Upper lobe of left lung (tissue), 6 donors: ENCODE measurements around the gene ADAMTS16. TPM values are rescaled to one million over a fixed set of nuclear protein-coding genes. Genes with fewer than 3 reads are reported as not detected.

Experiments
- ATAC-seq, 2 donors: fragments of 200-7000 bp; cut with Tn5 transposase; one replicate each; pipeline ENCODE4 v1.9.1; 2022; ENCODE audit warnings: mild to moderate bottlenecking in 2 of 2, moderate library complexity in 2 of 2; ENCODE audit not compliant: low FRiP score in 2 of 2
- DNase-seq, 2 donors: peaks; one replicate each; pipeline ENCODE4 v3.0.0-alpha.2; 2019 to 2020
- H3K27ac ChIP-seq, 4 donors: fragments of 200-600 bp; sonication (generic); one replicate each; pipeline ENCODE4 v1.5.1; 2016 to 2019
- H3K27me3 ChIP-seq, 4 donors: fragments of 200-600 bp; sonication (generic); one replicate each; pipeline ENCODE4 v1.5.1; 2017 to 2019
- H3K36me3 ChIP-seq, 4 donors: fragments of 200-600 bp; sonication (generic); one replicate each; pipeline ENCODE4 v1.5.1; 2016 to 2019
- H3K4me1 ChIP-seq, 4 donors: fragments of 200-600 bp; sonication (generic); one replicate each; pipeline ENCODE4 v1.5.1; 2018 to 2019
- H3K4me3 ChIP-seq, 4 donors: fragments of 200-600 bp; sonication (generic); one replicate each; pipeline ENCODE4 v1.5.1; 2017 to 2019; ENCODE audit warnings: mild to moderate bottlenecking in 2 of 4, moderate library complexity in 1 of 4
- H3K9me3 ChIP-seq, 4 donors: fragments of 200-600 bp; sonication (generic); one replicate each; pipeline ENCODE4 v1.5.1; 2018 to 2019
- CTCF ChIP-seq, 6 experiments: fragments of 450-650 bp in 4 of 6; fragments of 200-600 bp in 2 of 6; sonication (generic) in 2 of 6; IDR thresholded peaks; one replicate each; pipeline ENCODE4 v1.5.1; 2016 to 2019; ENCODE audit warnings: antibody characterized with exemption in 6 of 6
- EP300 ChIP-seq, 4 donors: sonication (generic); formaldehyde crosslinking; IDR thresholded peaks; one replicate each; pipeline ENCODE4 v1.5.1; 2017; ENCODE audit warnings: antibody characterized with exemption in 4 of 4, control low read depth in 2 of 4
- POLR2A ChIP-seq, 4 donors: fragments of 450-650 bp; IDR thresholded peaks; one replicate each; pipeline ENCODE4 v1.5.1; 2016 to 2017; ENCODE audit warnings: antibody characterized with exemption in 4 of 4, mild to moderate bottlenecking in 2 of 4
- POLR2AphosphoS5 ChIP-seq, 2 donors: sonication (generic); formaldehyde crosslinking; IDR thresholded peaks; one replicate each; pipeline ENCODE4 v1.5.1; 2017; ENCODE audit warnings: antibody characterized with exemption in 2 of 2
- whole genome bisulfite sequencing, 2 donors: methylation state at CpG; one replicate each; pipeline ENCODE4 v1.1.5; 2017 to 2018; 5-methylcytosine and 5-hydroxymethylcytosine counted together
- total RNA-seq, 6 donors: library from RNA; depleted of rRNA in 4 of 6; stranded (reverse); fragments of >200 nt in 4 of 6; gene quantifications; one replicate each; pipeline versions ENCODE4 v1.1.0 to v1.2.1, GENCODE V29; 2016 to 2021
- donor health status: DM: no; HTN: no; CAD: no; lungs with moderate emphysema.
- donor health status: DM: no; HTN: yes; CAD: no; lungs with severe emphysema.

The ADAMTS16 gene
- total RNA-seq, 6 donors from 2014 or later, result 0.29 to 3.0 TPM; not detected in 4

DNA sequence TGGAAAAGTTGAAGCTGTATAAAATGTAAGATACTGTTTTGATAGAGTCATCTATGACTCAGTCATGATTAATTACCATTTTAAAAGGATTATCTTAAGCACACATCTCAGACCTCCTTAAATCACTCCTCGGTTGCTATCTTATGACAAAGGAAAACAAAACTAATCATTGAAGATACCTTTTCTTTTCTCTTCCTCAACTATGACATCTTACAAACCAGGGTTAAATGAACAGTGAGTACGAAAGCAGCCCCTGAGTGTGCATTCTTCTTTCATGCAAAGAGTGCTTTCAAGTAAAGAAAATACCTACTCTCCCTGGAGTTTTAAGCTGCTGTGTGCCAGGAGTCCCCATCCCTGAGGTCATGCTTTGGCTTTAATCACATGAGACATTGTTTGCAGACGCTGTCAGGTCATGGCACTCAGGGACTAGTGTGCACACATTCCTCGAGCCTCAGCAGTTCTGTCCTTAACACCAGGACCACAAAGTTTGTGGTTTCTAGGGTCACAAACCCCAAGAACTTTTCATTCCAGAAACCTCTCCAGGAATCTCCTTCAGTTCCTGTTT is 195.7 kb downstream of the ADAMTS16 start:
- H3K27ac ChIP-seq, result no peak overlapping the region
- no peak overlapping the region for H3K4me3 ChIP-seq
- H3K36me3 ChIP-seq, result no peaks in the 10 kb centered on the region
- DNase-seq, result no peak
- H3K4me1 ChIP-seq, result peaks cover 3 to 5% (median 4%) of the 10 kb centered on the region in 4 donors
- ATAC-seq, result peak in 1 of 2 donors; percentile 75
- 26 to 34% methylated on average over 4 of the region's 4 CpGs for WGBS, 2 donors
- no peaks in the 10 kb centered on the region for H3K27me3 ChIP-seq
- H3K9me3 ChIP-seq, result no peaks in the 10 kb centered on the region
- TF ChIP-seq POLR2A (IDR thresholded peaks at IDR 0.05) (no peak), POLR2AphosphoS5 (IDR thresholded peaks at IDR 0.05) (peak in 1 of 2 donors; percentile 15)

- Histone ChIP-seq H3K27ac (no peak overlapping the region), H3K9me3 (no peaks in the 10 kb centered on the region), H3K4me3 (no peak overlapping the region), H3K4me1 (peaks cover 0 to 3% (median 0%) of the 10 kb centered on the region in 4 donors), H3K27me3 (no peaks in the 10 kb centered on the region), H3K36me3 (no peaks in the 10 kb centered on the region)
- ATAC-seq (no peak), DNase-seq (no peak)
- TF ChIP-seq POLR2AphosphoS5 (IDR thresholded peaks at IDR 0.05) (no peak), POLR2A (IDR thresholded peaks at IDR 0.05) (no peak), CTCF (IDR thresholded peaks at IDR 0.05) (no peak), EP300 (IDR thresholded peaks at IDR 0.05) (no peak)
- 99% methylated on average over 4 of the region's 4 CpGs for WGBS, 2 donors
These were observed 199.1 kb downstream of the ADAMTS16 start for GRCh38 chr5:5339257-5339656.

GRCh38 chr5:5340206-5340729 is 200.1 kb downstream of the ADAMTS16 start:
- TF ChIP-seq EP300 (IDR thresholded peaks at IDR 0.05), result no peak
- no peak for TF ChIP-seq POLR2A (IDR thresholded peaks at IDR 0.05)
- TF ChIP-seq POLR2AphosphoS5 (IDR thresholded peaks at IDR 0.05), result peak; percentile 43 to 49
- DNase-seq, result no peak
- Histone ChIP-seq H3K4me1 (peaks cover 0 to 4% (median 0%) of the 10 kb centered on the region in 4 donors), H3K4me3 (no peak overlapping the region), H3K27ac (peak overlapping the region in 1 of 4 donors; percentile 49), H3K27me3 (no peaks in the 10 kb centered on the region), H3K9me3 (no peaks in the 10 kb centered on the region), H3K36me3 (no peaks in the 10 kb centered on the region)
- WGBS, 2 donors, result 67 to 80% methylated on average over 15 of the region's 15 CpGs
- peak; percentile 47 to 85 for ATAC-seq

DNA sequence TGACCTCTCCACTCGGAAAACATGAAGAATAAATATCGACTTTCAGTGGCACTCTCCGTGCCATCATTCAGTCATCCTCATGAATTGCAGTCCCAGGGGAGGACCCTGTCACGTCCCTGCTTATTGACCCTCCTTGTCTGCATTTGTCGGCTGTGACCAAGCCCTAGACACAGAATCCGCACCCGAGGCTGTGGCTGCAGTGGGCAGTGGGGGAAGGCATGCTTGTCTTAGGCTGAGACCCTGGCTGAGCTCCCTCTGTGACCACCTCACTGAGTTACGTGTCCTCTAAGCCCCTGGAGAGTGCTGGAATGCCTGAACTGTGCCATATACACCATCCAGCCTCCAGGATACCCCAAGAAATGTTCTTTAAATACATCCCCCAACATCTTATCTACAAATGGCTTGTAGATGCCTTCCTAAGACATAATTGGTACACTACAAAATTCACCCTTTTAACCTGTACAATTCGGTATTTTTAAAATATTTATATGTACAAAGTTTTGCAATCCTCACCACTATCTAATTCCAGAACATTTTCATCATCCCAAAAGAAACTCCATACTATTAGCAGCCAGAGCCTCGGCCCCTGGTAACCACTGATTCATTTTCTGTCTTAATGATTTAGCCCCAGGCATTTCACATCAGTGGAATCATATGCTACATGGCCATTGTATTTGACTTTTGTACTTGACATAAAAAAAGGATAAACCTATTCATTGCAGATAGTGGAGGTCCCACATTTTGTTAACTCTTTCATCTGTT is 201.6 kb downstream of the ADAMTS16 start:
- DNase-seq (no peak), ATAC-seq (peak in 1 of 2 donors; percentile 64)
- 87 to 90% methylated on average over 9 to 10 of the region's 10 CpGs for WGBS, 2 donors
- H3K4me1 ChIP-seq, result peaks cover 0 to 4% (median 0%) of the 10 kb centered on the region in 4 donors
- no peak overlapping the region for H3K27ac ChIP-seq
- no peaks in the 10 kb centered on the region for H3K9me3 ChIP-seq
- no peak for TF ChIP-seq POLR2AphosphoS5 (IDR thresholded peaks at IDR 0.05)
- no peaks in the 10 kb centered on the region for H3K36me3 ChIP-seq
- H3K27me3 ChIP-seq, result no peaks in the 10 kb centered on the region
- no peak overlapping the region for H3K4me3 ChIP-seq

GRCh38 chr5:5342784-5343183 is 202.7 kb downstream of the ADAMTS16 start:
- ATAC-seq (peak in 1 of 2 donors; percentile 73), DNase-seq (no peak)
- H3K4me3 ChIP-seq, result no peak overlapping the region
- H3K4me1 ChIP-seq, result peaks cover 0 to 4% (median 0%) of the 10 kb centered on the region in 4 donors
- no peak overlapping the region for H3K27ac ChIP-seq
- H3K9me3 ChIP-seq, result no peaks in the 10 kb centered on the region
- H3K36me3 ChIP-seq, result no peaks in the 10 kb centered on the region
- no peaks in the 10 kb centered on the region for H3K27me3 ChIP-seq
- TF ChIP-seq EP300 (IDR thresholded peaks at IDR 0.05), result no peak
- no peak for TF ChIP-seq POLR2AphosphoS5 (IDR thresholded peaks at IDR 0.05)
- no peak for TF ChIP-seq POLR2A (IDR thresholded peaks at IDR 0.05)
- no peak for TF ChIP-seq CTCF (IDR thresholded peaks at IDR 0.05)

DNA sequence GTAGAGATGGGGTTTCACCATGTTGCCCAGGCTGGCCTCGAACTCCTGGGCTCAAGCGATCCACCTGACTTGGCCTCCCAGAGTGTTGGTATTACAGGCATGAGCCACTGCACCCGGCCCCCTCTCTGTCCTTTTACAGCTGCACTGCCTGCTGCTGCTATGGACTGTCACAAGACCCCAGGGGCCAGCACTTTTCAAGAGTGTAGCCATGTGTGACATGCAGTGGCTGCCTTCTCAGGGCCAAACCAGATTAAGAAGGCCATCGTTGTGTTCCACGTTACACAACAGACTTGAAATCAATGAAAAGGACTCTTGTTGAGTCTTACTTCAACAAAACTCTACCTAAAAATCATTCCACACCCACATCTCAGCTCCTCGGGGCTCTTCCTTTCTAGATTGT is 203.4 kb downstream of the ADAMTS16 start:
- no peak overlapping the region for H3K4me3 ChIP-seq
- DNase-seq (no peak), ATAC-seq (no peak)
- 86% methylated on average over 3 to 6 of the region's 6 CpGs for WGBS, 2 donors
- no peaks in the 10 kb centered on the region for H3K27me3 ChIP-seq
- TF ChIP-seq POLR2A (IDR thresholded peaks at IDR 0.05) (no peak), CTCF (IDR thresholded peaks at IDR 0.05) (no peak), EP300 (IDR thresholded peaks at IDR 0.05) (no peak), POLR2AphosphoS5 (IDR thresholded peaks at IDR 0.05) (no peak)
- no peaks in the 10 kb centered on the region for H3K36me3 ChIP-seq
- no peak overlapping the region for H3K27ac ChIP-seq
- no peaks in the 10 kb centered on the region for H3K9me3 ChIP-seq
- peaks cover 0 to 4% (median 0%) of the 10 kb centered on the region in 4 donors for H3K4me1 ChIP-seq
